Upper lobe of left lung (tissue), 6 donors: ENCODE measurements around the gene TMEM117. TPM values are rescaled to one million over a fixed set of nuclear protein-coding genes. Genes with fewer than 3 reads are reported as not detected.
A peak's percentile ranks its signal among the peaks of the same experiment; 100 is the strongest.

Source experiments
- ATAC-seq, 2 donors: fragments of 200-7000 bp; cut with Tn5 transposase; one replicate each; pipeline ENCODE4 v1.9.1; 2022; ENCODE audit warnings: mild to moderate bottlenecking in 2 of 2, moderate library complexity in 2 of 2; ENCODE audit not compliant: low FRiP score in 2 of 2
- DNase-seq, 2 donors: peaks; one replicate each; pipeline ENCODE4 v3.0.0-alpha.2; 2019 to 2020
- H3K27ac ChIP-seq, 4 donors: fragments of 200-600 bp; sonication (generic); one replicate each; pipeline ENCODE4 v1.5.1; 2016 to 2019
- H3K27me3 ChIP-seq, 4 donors: fragments of 200-600 bp; sonication (generic); one replicate each; pipeline ENCODE4 v1.5.1; 2017 to 2019
- H3K36me3 ChIP-seq, 4 donors: fragments of 200-600 bp; sonication (generic); one replicate each; pipeline ENCODE4 v1.5.1; 2016 to 2019
- H3K4me1 ChIP-seq, 4 donors: fragments of 200-600 bp; sonication (generic); one replicate each; pipeline ENCODE4 v1.5.1; 2018 to 2019
- H3K4me3 ChIP-seq, 4 donors: fragments of 200-600 bp; sonication (generic); one replicate each; pipeline ENCODE4 v1.5.1; 2017 to 2019; ENCODE audit warnings: mild to moderate bottlenecking in 2 of 4, moderate library complexity in 1 of 4
- H3K9me3 ChIP-seq, 4 donors: fragments of 200-600 bp; sonication (generic); one replicate each; pipeline ENCODE4 v1.5.1; 2018 to 2019
- CTCF ChIP-seq, 6 experiments: fragments of 450-650 bp in 4 of 6; fragments of 200-600 bp in 2 of 6; sonication (generic) in 2 of 6; IDR thresholded peaks; one replicate each; pipeline ENCODE4 v1.5.1; 2016 to 2019; ENCODE audit warnings: antibody characterized with exemption in 6 of 6
- EP300 ChIP-seq, 4 donors: sonication (generic); formaldehyde crosslinking; IDR thresholded peaks; one replicate each; pipeline ENCODE4 v1.5.1; 2017; ENCODE audit warnings: antibody characterized with exemption in 4 of 4, control low read depth in 2 of 4
- POLR2A ChIP-seq, 4 donors: fragments of 450-650 bp; IDR thresholded peaks; one replicate each; pipeline ENCODE4 v1.5.1; 2016 to 2017; ENCODE audit warnings: antibody characterized with exemption in 4 of 4, mild to moderate bottlenecking in 2 of 4
- POLR2AphosphoS5 ChIP-seq, 2 donors: sonication (generic); formaldehyde crosslinking; IDR thresholded peaks; one replicate each; pipeline ENCODE4 v1.5.1; 2017; ENCODE audit warnings: antibody characterized with exemption in 2 of 2
- WGBS, 2 donors: methylation state at CpG; one replicate each; pipeline ENCODE4 v1.1.5; 2017 to 2018; 5-methylcytosine and 5-hydroxymethylcytosine counted together
- total RNA-seq, 6 donors: library from RNA; depleted of rRNA in 4 of 6; stranded (reverse); fragments of >200 nt in 4 of 6; gene quantifications; one replicate each; pipeline versions ENCODE4 v1.1.0 to v1.2.1, GENCODE V29; 2016 to 2021
- donor health status: DM: no; HTN: no; CAD: no; lungs with moderate emphysema.
- donor health status: DM: no; HTN: yes; CAD: no; lungs with severe emphysema.

The TMEM117 gene
- total RNA-seq, 6 donors from 2014 or later: 2.6 to 8.4 (median 4.2) TPM

DNA sequence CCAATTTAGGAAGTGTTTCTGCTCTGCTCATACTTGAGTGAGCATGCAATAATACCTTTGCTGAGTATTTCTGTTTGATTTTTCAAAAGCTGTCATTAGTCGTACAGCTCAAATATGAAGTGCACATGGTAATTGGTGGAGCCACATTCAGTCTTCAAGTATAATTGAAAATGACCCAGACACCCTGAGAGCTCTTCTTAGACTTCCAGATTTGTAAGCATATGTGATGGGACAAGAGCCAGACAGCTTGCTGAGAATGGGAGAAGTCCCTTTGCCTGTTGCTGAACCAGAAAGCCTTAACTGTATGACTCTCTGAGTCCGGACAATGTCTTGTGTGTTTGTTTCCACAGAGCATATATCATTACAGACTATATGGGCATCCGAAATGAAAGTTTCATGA, 307.3 kb downstream of the TMEM117 start:
- Histone ChIP-seq H3K4me1 (no peaks in the 10 kb centered on the region), H3K4me3 (no peak overlapping the region), H3K9me3 (no peaks in the 10 kb centered on the region), H3K27me3 (no peaks in the 10 kb centered on the region), H3K36me3 (no peaks in the 10 kb centered on the region), H3K27ac (no peak overlapping the region)
- 82 to 88% methylated on average over 3 of the region's 3 CpGs for WGBS, 2 donors
- DNase-seq (no peak), ATAC-seq (no peak)
- no peak for TF ChIP-seq EP300 (IDR thresholded peaks at IDR 0.05)
- TF ChIP-seq POLR2AphosphoS5 (IDR thresholded peaks at IDR 0.05): no peak
- no peak for TF ChIP-seq POLR2A (IDR thresholded peaks at IDR 0.05)
- no peak for TF ChIP-seq CTCF (IDR thresholded peaks at IDR 0.05)

GRCh38 chr12:44148936-44149335, 313.1 kb downstream of the TMEM117 start:
- Histone ChIP-seq H3K4me3 (no peak overlapping the region), H3K4me1 (no peaks in the 10 kb centered on the region), H3K9me3 (no peaks in the 10 kb centered on the region), H3K36me3 (no peaks in the 10 kb centered on the region), H3K27me3 (no peaks in the 10 kb centered on the region), H3K27ac (no peak overlapping the region)
- ATAC-seq (no peak), DNase-seq (no peak)
- TF ChIP-seq POLR2AphosphoS5 (IDR thresholded peaks at IDR 0.05) (no peak), EP300 (IDR thresholded peaks at IDR 0.05) (no peak), POLR2A (IDR thresholded peaks at IDR 0.05) (no peak), CTCF (IDR thresholded peaks at IDR 0.05) (no peak)
- WGBS, 2 donors: 89 to 94% methylated on average over 2 of the region's 2 CpGs

DNA sequence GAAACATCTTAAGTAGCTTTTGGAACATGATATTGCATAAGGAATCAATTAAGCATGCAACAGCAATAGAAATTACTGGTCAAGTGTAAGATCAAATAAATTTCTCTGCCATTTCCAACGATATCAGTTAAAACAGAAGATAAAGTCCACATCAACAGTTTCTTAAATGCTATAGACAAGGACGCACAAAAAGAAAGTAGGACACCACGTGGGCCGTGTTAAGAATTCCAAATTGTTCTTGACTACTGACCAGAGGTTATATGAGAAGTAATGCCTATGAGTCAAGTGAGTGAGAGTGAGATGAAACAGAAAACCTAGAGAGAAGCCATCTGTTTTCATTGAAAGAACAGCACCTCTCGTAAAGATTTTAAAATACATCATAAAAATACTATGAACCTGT, 318.2 kb downstream of the TMEM117 start:
- Histone ChIP-seq H3K27me3 (no peaks in the 10 kb centered on the region), H3K4me1 (no peaks in the 10 kb centered on the region), H3K27ac (no peak overlapping the region), H3K9me3 (no peaks in the 10 kb centered on the region), H3K36me3 (no peaks in the 10 kb centered on the region), H3K4me3 (peak overlapping the region in 1 of 4 donors; percentile 13)
- DNase-seq (no peak), ATAC-seq (peak in 1 of 2 donors; percentile 45)
- TF ChIP-seq CTCF (IDR thresholded peaks at IDR 0.05) (no peak), POLR2AphosphoS5 (IDR thresholded peaks at IDR 0.05) (no peak), POLR2A (IDR thresholded peaks at IDR 0.05) (no peak), EP300 (IDR thresholded peaks at IDR 0.05) (no peak)
- WGBS, 2 donors: 60 to 65% methylated on average over 5 of the region's 5 CpGs

DNA sequence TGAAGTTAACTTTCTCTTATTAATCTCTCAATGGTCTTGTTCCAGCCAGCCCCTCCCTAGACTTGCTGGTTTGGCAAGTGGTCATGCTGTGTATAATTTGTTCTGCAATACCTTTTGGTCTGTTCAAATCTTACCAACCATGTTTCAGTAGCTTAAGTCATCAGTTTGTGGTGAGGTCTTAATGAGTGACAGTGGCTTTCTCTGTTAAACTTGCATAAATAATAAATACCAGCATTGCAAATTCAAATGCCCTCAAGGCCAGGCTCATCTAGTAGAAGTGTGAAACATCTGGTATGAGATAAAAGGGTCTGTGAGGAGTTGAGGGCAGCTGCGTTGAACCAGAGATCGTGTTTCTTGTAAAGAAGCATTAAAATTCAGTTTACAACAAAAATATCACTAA, 319.5 kb downstream of the TMEM117 start:
- no peak for TF ChIP-seq CTCF (IDR thresholded peaks at IDR 0.05)
- ATAC-seq (no peak), DNase-seq (no peak)
- Histone ChIP-seq H3K4me3 (no peak overlapping the region), H3K27me3 (no peaks in the 10 kb centered on the region), H3K36me3 (no peaks in the 10 kb centered on the region), H3K27ac (no peak overlapping the region), H3K4me1 (no peaks in the 10 kb centered on the region), H3K9me3 (no peaks in the 10 kb centered on the region)
- 67 to 74% methylated on average over 2 of the region's 2 CpGs for WGBS, 2 donors

- Histone ChIP-seq H3K4me3 (no peak overlapping the region), H3K27ac (no peak overlapping the region), H3K4me1 (no peaks in the 10 kb centered on the region), H3K36me3 (no peaks in the 10 kb centered on the region), H3K27me3 (no peaks in the 10 kb centered on the region), H3K9me3 (no peaks in the 10 kb centered on the region)
- 66 to 71% methylated on average over 2 of the region's 2 CpGs for WGBS, 2 donors
- no peak for TF ChIP-seq EP300 (IDR thresholded peaks at IDR 0.05)
- ATAC-seq (no peak), DNase-seq (no peak)
These were observed 321.5 kb downstream of the TMEM117 start for GRCh38 chr12:44157359-44157758.
